GM23248 (cell line): Measurements from ENCODE around the gene ZNF160.

ENCODE experiments used
- EZH2 ChIP-seq: fragments of 200-600 bp; sonication (generic); IDR thresholded peaks from 2 replicates; pipeline ENCODE4 v1.6.1; 2018; ENCODE audit warnings: antibody characterized with exemption, mild to moderate bottlenecking; ENCODE audit not compliant: insufficient read depth, poor library complexity, severe bottlenecking
- EZH2phosphoT487 ChIP-seq: fragments of 200-600 bp; sonication (generic); IDR thresholded peaks from 2 replicates; pipeline ENCODE4 v1.6.1; 2018; ENCODE audit warnings: antibody characterized with exemption, moderate library complexity, mild to moderate bottlenecking, low read depth; ENCODE audit not compliant: insufficient read depth

GRCh38 chr19:53076984-53077383 lies 26.2 kb downstream of the ZNF160 start:
- TF ChIP-seq EZH2phosphoT487 (no peak), EZH2 (no peak)
